Measurements from ENCODE around the gene MALRD1.
A peak's percentile ranks its signal among the peaks of the same experiment; 100 is the strongest.

MALRD1 gene

DNA sequence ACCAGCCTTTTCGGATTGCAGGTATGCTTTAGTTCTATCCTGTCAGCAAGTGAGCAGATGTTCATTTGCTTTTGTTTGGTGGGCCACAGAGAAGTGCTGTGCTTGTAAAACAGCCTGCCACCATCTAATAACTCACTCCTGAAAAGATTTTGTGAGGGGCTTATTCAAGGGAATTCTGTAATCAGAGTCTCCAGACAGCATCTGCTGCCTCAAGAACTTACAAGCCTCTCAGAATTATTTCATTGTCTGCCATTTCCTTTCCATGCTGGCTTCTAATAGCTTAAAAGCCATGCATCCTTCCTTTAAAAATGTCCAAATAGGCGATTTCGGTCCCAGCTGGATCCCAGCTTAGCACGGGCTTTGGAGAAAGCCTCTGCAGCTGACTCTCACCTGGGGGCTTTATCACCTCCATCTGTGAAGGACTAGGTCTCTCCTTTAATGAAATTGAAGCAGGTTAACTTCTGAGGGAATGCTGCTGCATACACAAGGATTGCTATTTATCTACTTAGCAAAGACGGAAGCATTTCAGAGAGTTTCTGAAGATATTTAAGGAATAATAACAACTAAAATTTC is 48.0 kb downstream of the MALRD1 start:
- no peak for DNase-seq (ENCODE audit: low read depth in 2 of 2)
- TF ChIP-seq, protein P1, sequence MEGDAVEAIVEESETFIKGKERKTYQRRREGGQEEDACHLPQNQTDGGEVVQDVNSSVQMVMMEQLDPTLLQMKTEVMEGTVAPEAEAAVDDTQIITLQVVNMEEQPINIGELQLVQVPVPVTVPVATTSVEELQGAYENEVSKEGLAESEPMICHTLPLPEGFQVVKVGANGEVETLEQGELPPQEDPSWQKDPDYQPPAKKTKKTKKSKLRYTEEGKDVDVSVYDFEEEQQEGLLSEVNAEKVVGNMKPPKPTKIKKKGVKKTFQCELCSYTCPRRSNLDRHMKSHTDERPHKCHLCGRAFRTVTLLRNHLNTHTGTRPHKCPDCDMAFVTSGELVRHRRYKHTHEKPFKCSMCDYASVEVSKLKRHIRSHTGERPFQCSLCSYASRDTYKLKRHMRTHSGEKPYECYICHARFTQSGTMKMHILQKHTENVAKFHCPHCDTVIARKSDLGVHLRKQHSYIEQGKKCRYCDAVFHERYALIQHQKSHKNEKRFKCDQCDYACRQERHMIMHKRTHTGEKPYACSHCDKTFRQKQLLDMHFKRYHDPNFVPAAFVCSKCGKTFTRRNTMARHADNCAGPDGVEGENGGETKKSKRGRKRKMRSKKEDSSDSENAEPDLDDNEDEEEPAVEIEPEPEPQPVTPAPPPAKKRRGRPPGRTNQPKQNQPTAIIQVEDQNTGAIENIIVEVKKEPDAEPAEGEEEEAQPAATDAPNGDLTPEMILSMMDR (IDR thresholded peaks at IDR 0.05; ENCODE audit: low read depth, low read length): no peak
- no peak overlapping the region for H3K4me3 ChIP-seq (replicated peaks in 1 of 2; ENCODE audit: low read depth in 2 of 2, low read length in 2 of 2)

DNA sequence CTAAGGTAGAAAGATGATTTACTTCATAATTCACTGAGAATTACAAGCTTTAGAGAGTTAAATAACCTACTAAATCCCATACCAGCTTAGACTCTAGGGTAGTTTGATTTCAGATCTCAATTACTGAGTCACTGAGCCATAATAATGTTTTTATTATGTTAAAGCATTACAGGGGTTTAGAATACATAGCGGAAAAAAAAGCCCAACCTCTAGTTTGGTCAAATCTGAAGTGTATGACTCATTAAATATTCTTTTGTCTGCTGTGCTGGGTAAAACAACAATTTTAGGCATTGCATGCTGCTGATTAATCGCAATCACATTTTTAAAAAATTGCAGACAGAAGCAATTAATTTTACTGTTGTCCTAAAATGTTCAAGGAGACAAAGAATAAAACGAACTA is 48.5 kb downstream of the MALRD1 start:
- TF ChIP-seq, protein P1 (IDR thresholded peaks at IDR 0.05; ENCODE audit: low read depth, low read length): no peak
- H3K4me3 ChIP-seq (replicated peaks in 1 of 2; ENCODE audit: low read depth in 2 of 2, low read length in 2 of 2): no peak overlapping the region
- DNase-seq (ENCODE audit: low read depth in 2 of 2): peak in 1 of 2 donors; percentile 36

DNA sequence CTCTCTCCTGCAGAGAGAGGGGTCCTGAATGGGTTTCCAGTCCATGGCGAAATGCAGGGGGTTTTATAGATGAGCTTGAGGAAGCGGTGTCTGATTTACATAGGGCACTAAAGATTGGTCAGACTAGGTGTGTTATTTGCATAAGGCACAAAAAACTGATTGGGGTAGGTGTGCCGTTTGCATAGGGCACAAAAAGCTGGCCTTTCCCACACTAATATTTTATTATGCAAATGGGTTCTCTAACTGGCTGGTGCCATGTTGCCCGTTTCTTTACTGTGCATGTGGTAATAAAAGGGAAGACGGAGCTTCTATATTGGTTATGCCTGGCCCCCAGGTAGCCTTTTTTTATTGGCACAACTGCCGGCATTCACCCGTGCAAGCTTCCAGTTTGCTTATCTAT is 50.2 kb downstream of the MALRD1 start:
- TF ChIP-seq, protein P1 (IDR thresholded peaks at IDR 0.05; ENCODE audit: low read depth, low read length): no peak
- H3K4me3 ChIP-seq (replicated peaks in 1 of 2; ENCODE audit: low read depth in 2 of 2, low read length in 2 of 2): no peak overlapping the region
- no peak for DNase-seq (ENCODE audit: low read depth in 2 of 2)

DNA sequence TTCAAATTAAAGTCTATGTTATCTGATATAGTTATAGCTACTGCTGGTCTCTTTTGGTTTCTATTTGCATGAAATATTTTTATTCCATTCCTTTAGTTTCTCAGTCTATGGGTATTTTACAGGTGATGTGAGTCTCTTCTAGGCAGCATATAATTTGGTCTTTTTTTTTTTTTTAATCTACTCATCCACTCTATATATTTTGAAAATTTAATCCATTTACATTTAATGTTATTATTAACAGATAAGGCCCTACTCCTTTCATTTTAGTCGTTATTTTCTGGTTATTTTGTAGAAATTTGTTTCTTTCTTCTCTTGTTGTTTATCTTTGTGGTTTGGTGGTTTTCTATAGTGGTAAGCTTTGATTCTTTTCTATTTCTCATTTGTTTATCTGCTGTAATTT is 58.8 kb downstream of the MALRD1 start:
- DNase-seq (ENCODE audit: low read depth in 2 of 2): no peak
- TF ChIP-seq, protein P1 (IDR thresholded peaks at IDR 0.05; ENCODE audit: low read depth, low read length): no peak
- H3K4me3 ChIP-seq (replicated peaks in 1 of 2; ENCODE audit: low read depth in 2 of 2, low read length in 2 of 2): no peak overlapping the region

DNA sequence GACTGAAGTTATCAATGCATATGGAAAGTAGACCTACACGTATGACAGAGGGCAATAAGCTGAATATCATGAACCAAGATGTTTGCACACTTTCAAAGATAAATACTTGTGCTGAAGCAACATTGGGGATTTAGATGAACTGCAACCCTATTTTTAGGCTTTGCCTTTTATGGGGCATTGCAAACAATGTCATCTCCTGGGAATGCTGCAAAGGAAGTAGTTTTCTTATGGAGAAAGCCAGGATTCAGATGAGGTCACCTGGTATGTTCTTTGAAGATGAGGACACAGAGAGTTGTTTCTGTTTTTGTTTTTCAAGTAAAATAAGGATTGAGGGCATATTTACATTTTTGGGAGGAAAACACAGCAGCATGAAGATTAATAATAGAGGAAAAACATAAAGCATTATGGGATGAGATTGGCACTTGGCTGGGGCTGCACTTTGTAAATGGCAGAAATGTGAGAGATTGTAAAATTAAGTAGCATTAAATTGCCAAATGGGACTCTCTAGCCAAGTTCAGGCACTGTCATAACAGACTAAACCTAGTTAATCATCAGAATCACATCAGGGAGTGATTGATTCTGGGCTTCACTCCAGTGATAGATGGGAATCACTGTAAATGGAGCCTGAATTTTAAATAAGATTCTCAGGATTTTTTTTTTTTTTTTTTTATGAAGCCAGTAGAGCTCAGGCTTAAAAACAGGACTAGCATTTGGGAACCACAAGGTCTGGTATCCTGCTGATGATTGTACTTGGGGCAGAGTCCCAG is 63.1 kb downstream of the MALRD1 start:
- peak in 1 of 2 donors; percentile 41 for DNase-seq (ENCODE audit: low read depth in 2 of 2)
- TF ChIP-seq, protein P1 (IDR thresholded peaks at IDR 0.05; ENCODE audit: low read depth, low read length): no peak
- no peak overlapping the region for H3K4me3 ChIP-seq (replicated peaks in 1 of 2; ENCODE audit: low read depth in 2 of 2, low read length in 2 of 2)

DNA sequence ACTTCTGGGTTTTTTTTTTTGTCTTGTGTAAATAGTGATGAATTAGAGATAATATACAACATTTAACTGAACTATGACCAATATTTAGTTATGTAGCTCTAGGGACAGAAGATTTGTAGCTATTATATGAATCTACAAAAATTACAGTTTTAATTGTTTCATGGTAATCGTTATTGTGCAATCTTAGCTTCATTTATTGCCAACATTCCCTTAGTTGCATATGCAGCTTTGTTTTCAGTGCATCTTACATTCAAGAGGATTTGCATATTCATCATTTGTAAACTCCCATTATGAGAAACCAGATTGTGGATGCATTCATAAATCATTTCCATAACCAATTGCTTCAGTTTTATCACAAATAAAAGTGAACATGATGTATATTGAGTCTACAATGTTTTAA is 68.8 kb downstream of the MALRD1 start:
- TF ChIP-seq, protein P1 (IDR thresholded peaks at IDR 0.05; ENCODE audit: low read depth, low read length): no peak
- DNase-seq (ENCODE audit: low read depth in 2 of 2): no peak
- no peak overlapping the region for H3K4me3 ChIP-seq (replicated peaks in 1 of 2; ENCODE audit: low read depth in 2 of 2, low read length in 2 of 2)
